ENCODE data around the gene ADIRF.
"Not testable (repeated sequence)": the region's sequence is repeated elsewhere in the genome, so short reads cannot be mapped to it uniquely, and the experiment has no call there.

The ADIRF gene

DNA sequence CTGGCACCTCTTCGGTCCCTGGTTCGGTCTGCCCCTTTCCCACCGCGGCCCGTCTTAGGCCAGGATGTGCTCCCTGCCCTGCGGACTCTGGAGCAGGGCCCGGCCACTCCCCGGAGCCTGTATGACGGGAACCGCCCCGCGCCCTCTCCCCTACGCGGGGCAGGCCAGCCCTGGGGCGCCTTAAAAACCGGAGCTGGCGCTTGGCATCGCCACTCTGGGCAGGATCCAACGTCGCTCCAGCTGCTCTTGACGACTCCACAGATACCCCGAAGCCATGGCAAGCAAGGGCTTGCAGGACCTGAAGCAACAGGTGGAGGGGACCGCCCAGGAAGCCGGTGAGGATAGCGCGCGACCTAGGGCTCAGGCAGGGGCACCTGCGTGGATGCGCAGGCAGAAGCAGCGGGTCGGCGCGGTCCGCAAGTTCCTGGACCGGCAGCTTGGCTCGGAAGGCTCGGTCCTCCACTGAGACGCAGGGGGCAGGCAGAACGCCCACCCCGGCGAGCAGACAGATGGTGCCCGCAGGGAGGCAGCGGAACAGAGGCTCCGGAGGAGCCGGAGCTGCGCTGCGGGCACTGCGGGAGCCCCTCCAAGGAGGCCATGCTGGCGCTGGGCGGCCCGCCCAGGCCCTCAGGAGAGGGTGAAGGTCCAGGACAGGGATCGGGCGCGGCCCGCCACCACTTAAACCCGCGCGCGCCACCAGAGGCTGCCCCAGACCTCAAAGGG lies at the start of gene ADIRF:
ADIRF (plus strand) TSS at position 212 of the 723 bp plus-strand sequence; CDS start at position 275, 63 bp downstream.
- peak within 1 kb of the TSS; percentile 30 for H3K4me3 ChIP-seq (replicated peaks; ENCODE audit: low read depth, low read length)
- TF ChIP-seq, protein P1, sequence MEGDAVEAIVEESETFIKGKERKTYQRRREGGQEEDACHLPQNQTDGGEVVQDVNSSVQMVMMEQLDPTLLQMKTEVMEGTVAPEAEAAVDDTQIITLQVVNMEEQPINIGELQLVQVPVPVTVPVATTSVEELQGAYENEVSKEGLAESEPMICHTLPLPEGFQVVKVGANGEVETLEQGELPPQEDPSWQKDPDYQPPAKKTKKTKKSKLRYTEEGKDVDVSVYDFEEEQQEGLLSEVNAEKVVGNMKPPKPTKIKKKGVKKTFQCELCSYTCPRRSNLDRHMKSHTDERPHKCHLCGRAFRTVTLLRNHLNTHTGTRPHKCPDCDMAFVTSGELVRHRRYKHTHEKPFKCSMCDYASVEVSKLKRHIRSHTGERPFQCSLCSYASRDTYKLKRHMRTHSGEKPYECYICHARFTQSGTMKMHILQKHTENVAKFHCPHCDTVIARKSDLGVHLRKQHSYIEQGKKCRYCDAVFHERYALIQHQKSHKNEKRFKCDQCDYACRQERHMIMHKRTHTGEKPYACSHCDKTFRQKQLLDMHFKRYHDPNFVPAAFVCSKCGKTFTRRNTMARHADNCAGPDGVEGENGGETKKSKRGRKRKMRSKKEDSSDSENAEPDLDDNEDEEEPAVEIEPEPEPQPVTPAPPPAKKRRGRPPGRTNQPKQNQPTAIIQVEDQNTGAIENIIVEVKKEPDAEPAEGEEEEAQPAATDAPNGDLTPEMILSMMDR (IDR thresholded peaks at IDR 0.05; ENCODE audit: low read depth, low read length, missing control alignments): no peak
- no peak for DNase-seq (ENCODE audit: extremely low read depth, low read depth)

DNA sequence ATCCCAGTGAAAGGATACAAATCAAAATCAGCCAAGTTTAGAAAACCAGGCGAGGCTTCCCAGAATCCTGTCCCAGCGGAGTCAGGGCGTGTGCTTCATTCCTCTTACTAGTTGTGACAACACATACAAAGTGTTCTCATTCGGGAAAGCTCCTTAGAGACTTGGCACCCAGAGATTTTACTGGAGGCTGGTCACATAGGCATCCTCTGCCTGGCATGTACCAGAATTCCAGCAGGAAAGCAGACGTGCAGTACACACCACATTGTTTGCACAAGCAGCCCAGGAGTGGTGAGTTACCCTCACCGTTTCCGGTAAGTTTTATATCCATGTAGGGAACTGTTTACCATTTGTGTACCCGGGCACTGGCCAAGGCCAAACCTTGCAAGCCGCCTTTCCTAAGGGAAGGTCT lies 45.7 kb upstream of the ADIRF start:
- H3K4me3 ChIP-seq (replicated peaks; ENCODE audit: low read depth, low read length): no peak overlapping the region
- DNase-seq (ENCODE audit: extremely low read depth, low read depth): no peak

DNA sequence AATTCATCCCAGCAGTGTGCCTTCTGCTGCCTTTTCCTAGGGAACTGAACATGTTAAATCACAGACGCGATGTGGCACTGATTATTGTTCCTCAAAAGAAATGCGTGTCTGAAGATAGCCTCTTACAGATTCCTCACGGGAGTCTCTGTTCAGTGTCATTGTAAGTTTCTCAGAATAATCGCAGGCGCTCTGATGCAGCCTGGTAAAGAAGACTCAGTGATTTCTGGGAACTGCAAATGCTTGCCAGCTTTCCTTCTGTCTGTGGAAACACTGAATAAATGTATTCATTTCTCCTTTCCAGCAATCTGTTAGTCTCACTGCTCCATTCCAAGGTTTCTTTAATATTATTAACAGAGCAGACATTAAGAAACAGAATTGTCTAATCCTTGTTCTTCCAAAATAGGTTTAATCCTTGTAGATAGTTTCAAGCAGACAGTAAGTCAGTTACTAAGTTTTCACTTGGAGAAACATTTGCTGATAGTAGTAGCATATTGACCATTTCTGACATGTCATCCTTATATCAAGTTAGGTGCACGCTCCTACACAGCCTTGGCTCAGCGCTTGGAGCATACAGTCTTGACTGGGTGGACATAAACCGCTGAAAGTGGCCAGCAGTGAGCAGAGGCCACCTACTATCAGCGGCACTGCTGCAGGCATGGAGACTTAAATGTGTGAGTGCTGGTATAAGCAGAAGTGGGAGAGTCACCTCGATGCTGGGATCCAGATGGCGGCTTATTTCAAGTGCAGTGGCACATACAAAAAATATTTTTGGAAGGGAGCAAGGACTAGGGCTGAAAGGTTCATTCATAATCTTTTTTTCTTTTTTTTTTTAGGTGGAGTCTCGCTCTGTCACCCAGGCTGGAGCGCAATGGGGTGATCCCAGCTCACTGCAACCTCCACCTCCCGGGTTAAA lies 38.6 kb upstream of the ADIRF start:
- TF ChIP-seq, protein P1 (IDR thresholded peaks at IDR 0.05; ENCODE audit: low read depth, low read length, missing control alignments): no peak

More for the DNA sequence above, 45.7 kb upstream of the ADIRF start:
- TF ChIP-seq, protein P1 (IDR thresholded peaks at IDR 0.05; ENCODE audit: low read depth, low read length, missing control alignments): no peak

DNA sequence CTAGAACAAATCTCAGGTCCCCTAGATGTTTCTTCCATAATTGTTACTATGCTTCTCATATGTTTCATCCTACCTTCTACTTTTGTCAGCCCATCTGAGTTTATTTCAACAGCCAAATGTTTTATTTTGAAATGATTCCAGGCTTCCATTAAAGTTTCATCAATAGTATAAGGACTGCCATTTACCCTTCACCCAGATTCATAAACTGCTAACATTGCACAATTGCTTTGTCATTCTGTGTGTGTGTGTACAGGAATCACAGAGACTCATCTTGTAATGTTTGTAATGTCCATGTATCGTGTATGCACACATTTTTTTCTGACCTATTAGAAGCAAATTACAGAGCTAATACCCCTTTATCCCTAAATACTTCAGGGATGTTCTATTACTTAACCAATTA lies 36.4 kb upstream of the ADIRF start:
- DNase-seq (ENCODE audit: extremely low read depth, low read depth): no peak
- no peak overlapping the region for H3K4me3 ChIP-seq (replicated peaks; ENCODE audit: low read depth, low read length)
- TF ChIP-seq, protein P1 (IDR thresholded peaks at IDR 0.05; ENCODE audit: low read depth, low read length, missing control alignments): no peak

More for the DNA sequence above, 38.6 kb upstream of the ADIRF start:
- DNase-seq (ENCODE audit: extremely low read depth, low read depth): no peak
- no peak overlapping the region for H3K4me3 ChIP-seq (replicated peaks; ENCODE audit: low read depth, low read length)

DNA sequence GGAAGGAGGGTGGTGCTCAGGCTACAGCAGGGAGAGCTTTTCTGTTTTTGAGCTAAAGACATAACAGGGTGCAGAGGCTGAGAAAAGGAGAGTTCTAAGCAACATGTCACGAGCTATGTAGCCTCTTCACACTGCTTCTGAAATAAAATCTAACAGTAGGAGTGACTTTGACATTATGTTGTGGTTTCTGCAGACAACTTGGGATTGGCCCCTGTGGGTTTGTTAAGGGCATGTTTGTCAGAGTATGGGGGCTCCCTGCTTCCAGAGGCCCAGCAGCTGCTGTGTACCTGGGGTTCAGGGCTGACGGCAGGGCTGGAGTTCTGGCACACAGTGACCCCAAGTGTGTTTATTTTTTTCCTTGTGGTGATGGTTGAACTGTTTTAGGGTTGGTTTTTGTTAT lies 35.6 kb upstream of the ADIRF start:
- TF ChIP-seq, protein P1 (IDR thresholded peaks at IDR 0.05; ENCODE audit: low read depth, low read length, missing control alignments): no peak
- no peak overlapping the region for H3K4me3 ChIP-seq (replicated peaks; ENCODE audit: low read depth, low read length)
- no peak for DNase-seq (ENCODE audit: extremely low read depth, low read depth)

DNA sequence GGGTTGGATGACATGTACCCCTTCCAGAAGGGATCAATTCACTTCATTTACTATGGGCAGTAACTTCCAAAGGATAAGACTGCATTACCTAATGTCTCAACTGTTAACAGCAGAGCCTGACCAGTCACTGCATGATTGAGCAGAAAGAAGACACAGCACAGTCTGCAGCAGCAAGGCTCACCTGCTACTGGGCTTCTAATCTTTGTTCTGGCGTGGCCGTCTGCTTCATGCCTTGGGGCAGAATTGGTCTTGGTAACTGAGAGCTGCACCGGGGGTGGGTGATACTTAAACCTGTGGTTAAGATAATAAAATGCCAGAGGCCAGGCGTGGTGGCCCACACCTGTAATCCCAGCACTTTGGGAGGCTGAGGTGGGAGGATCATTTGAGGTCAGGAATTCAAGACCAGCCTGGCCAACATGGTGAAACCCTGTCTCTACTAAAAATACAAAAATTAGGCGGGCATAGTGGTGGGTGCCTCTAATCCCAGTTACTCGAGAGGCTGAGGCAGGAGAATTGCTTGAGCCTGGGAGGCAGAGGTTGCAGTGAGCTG lies 34.0 kb upstream of the ADIRF start:
- DNase-seq (ENCODE audit: extremely low read depth, low read depth): not testable (repeated sequence)

More for the DNA sequence above, 34.0 kb upstream of the ADIRF start:
- not testable (repeated sequence) for H3K4me3 ChIP-seq (replicated peaks; ENCODE audit: low read depth, low read length)
